SU-DHL-6 (cell line): Measurements from ENCODE around the gene ADAMTS14.

ENCODE experiments used
- EZH2phosphoT487 ChIP-seq: fragments of 200-600 bp; sonication (generic), shearing (Covaris generic); conservative IDR thresholded peaks from 2 replicates; pipeline ENCODE4 v1.6.1; 2018; ENCODE audit warnings: mild to moderate bottlenecking, antibody characterized with exemption, low read length, moderate library complexity, mixed read lengths
- TF ChIP-seq, protein P1 (sequence below): fragments of 200-600 bp; sonication (generic); IDR thresholded peaks from one replicate; pipeline ENCODE4 v1.5.1; 2017; ENCODE audit warnings: antibody characterized with exemption, mild to moderate bottlenecking, low read length, moderate library complexity; ENCODE audit not compliant: insufficient read depth, poor library complexity, severe bottlenecking

DNA sequence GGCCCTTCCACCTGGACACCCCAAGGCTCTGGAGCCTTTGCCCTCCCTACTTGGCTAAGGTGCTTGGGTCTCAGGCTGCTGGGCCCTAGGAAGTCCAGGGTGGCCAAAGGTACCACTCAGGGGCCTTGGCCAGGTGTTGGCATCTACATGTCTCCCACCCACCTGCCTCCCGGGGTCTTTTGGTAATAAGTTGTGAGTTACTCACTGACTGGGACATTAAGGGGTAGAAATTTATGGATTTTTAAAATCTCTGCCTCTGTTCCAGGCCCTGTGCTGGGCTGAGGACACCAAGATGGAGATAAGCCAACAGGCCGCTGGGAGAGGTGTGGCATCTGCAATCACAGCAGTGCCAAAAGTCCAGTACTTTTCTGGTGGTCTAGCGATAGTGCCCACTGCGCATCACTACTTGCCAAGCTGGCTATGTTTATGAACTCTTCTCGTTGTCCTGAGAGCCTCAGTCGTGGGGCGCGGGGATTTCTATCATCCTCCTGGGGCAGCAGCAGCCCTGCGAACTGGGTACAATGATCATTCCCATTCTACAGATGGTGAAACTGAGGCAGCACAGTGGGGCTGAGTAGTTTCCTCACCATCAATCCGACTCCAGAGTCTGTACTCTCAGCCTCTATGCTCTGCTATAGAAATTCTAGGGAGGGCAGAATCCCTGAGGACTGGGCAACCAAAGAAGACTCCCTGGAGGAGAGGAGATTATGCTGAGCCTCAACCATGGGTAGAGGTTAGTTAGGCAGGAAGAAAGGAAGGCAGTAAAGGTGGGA lies 76.7 kb downstream of the ADAMTS14 start:
- TF ChIP-seq, protein P1, sequence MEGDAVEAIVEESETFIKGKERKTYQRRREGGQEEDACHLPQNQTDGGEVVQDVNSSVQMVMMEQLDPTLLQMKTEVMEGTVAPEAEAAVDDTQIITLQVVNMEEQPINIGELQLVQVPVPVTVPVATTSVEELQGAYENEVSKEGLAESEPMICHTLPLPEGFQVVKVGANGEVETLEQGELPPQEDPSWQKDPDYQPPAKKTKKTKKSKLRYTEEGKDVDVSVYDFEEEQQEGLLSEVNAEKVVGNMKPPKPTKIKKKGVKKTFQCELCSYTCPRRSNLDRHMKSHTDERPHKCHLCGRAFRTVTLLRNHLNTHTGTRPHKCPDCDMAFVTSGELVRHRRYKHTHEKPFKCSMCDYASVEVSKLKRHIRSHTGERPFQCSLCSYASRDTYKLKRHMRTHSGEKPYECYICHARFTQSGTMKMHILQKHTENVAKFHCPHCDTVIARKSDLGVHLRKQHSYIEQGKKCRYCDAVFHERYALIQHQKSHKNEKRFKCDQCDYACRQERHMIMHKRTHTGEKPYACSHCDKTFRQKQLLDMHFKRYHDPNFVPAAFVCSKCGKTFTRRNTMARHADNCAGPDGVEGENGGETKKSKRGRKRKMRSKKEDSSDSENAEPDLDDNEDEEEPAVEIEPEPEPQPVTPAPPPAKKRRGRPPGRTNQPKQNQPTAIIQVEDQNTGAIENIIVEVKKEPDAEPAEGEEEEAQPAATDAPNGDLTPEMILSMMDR = no peak
- TF ChIP-seq EZH2phosphoT487 = no peak
